ENCODE data around the gene DPF3. TPM values are rescaled to one million over a fixed set of nuclear protein-coding genes. Genes with fewer than 3 reads are reported as not detected.

Gene DPF3
- total RNA-seq, 1 experiment from 2014 or later, result 0.31 TPM

GRCh38 chr14:72894323-72894622 is 372 bp upstream of the DPF3 start:
- POLR2A ChIA-PET, result interaction anchor here (0.6 to 1.1 kb wide), 2 partner anchors 11 to 487 kb away, joined by 3 to 4 read pairs; no protein-coding TSS in a partner anchor
- H3K4me1 Mint-ChIP-seq, result peaks cover 37% of the 10 kb centered on the region
- H3K27me3 Mint-ChIP-seq (ENCODE audit: low read depth), result peaks cover 80% of the 10 kb centered on the region
- DNase-seq (ENCODE audit: low spot score) (no peak), ATAC-seq (no peak)
- H3K27ac Mint-ChIP-seq, result no peak overlapping the region
- peak overlapping the region; percentile 92 for H3K4me3 Mint-ChIP-seq
- CTCF ChIA-PET, result interaction anchor here (0.7 to 2.6 kb wide), 16 partner anchors 9 to 380 kb away, joined by 3 to 25 read pairs (median 4); no protein-coding TSS in a partner anchor
- no peaks in the 10 kb centered on the region for H3K36me3 Mint-ChIP-seq
- no peaks in the 10 kb centered on the region for H3K9me3 Mint-ChIP-seq
- TF ChIP-seq HMGA2 (CRISPR knock-in tag; IDR thresholded peaks at IDR 0.05), result no peak
- no peak for TF ChIP-seq HMGXB4 (CRISPR knock-in tag; IDR thresholded peaks at IDR 0.05)
- TF ChIP-seq FOXK1 (CRISPR knock-in tag; IDR thresholded peaks at IDR 0.05), result no peak
- TF ChIP-seq, protein P1, sequence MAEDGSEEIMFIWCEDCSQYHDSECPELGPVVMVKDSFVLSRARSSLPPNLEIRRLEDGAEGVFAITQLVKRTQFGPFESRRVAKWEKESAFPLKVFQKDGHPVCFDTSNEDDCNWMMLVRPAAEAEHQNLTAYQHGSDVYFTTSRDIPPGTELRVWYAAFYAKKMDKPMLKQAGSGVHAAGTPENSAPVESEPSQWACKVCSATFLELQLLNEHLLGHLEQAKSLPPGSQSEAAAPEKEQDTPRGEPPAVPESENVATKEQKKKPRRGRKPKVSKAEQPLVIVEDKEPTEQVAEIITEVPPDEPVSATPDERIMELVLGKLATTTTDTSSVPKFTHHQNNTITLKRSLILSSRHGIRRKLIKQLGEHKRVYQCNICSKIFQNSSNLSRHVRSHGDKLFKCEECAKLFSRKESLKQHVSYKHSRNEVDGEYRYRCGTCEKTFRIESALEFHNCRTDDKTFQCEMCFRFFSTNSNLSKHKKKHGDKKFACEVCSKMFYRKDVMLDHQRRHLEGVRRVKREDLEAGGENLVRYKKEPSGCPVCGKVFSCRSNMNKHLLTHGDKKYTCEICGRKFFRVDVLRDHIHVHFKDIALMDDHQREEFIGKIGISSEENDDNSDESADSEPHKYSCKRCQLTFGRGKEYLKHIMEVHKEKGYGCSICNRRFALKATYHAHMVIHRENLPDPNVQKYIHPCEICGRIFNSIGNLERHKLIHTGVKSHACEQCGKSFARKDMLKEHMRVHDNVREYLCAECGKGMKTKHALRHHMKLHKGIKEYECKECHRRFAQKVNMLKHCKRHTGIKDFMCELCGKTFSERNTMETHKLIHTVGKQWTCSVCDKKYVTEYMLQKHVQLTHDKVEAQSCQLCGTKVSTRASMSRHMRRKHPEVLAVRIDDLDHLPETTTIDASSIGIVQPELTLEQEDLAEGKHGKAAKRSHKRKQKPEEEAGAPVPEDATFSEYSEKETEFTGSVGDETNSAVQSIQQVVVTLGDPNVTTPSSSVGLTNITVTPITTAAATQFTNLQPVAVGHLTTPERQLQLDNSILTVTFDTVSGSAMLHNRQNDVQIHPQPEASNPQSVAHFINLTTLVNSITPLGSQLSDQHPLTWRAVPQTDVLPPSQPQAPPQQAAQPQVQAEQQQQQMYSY (CRISPR knock-in tag; IDR thresholded peaks at IDR 0.05), result no peak
- no peak for TF ChIP-seq ZNF423 (CRISPR knock-in tag; IDR thresholded peaks at IDR 0.05)
- TF ChIP-seq, protein P2, sequence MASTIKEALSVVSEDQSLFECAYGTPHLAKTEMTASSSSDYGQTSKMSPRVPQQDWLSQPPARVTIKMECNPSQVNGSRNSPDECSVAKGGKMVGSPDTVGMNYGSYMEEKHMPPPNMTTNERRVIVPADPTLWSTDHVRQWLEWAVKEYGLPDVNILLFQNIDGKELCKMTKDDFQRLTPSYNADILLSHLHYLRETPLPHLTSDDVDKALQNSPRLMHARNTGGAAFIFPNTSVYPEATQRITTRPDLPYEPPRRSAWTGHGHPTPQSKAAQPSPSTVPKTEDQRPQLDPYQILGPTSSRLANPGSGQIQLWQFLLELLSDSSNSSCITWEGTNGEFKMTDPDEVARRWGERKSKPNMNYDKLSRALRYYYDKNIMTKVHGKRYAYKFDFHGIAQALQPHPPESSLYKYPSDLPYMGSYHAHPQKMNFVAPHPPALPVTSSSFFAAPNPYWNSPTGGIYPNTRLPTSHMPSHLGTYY (CRISPR knock-in tag; IDR thresholded peaks at IDR 0.05), result no peak
- TF ChIP-seq STAT6 (CRISPR knock-in tag; conservative IDR thresholded peaks at IDR 0.05; ENCODE audit: low read depth), result no peak
- no peak for TF ChIP-seq ATF1 (CRISPR knock-in tag; IDR thresholded peaks at IDR 0.05)
- no peak for TF ChIP-seq SOX15 (CRISPR knock-in tag; IDR thresholded peaks at IDR 0.05)
- TF ChIP-seq SMAD3 (CRISPR knock-in tag; IDR thresholded peaks at IDR 0.05; ENCODE audit: borderline replicate concordance), result no peak

DNA sequence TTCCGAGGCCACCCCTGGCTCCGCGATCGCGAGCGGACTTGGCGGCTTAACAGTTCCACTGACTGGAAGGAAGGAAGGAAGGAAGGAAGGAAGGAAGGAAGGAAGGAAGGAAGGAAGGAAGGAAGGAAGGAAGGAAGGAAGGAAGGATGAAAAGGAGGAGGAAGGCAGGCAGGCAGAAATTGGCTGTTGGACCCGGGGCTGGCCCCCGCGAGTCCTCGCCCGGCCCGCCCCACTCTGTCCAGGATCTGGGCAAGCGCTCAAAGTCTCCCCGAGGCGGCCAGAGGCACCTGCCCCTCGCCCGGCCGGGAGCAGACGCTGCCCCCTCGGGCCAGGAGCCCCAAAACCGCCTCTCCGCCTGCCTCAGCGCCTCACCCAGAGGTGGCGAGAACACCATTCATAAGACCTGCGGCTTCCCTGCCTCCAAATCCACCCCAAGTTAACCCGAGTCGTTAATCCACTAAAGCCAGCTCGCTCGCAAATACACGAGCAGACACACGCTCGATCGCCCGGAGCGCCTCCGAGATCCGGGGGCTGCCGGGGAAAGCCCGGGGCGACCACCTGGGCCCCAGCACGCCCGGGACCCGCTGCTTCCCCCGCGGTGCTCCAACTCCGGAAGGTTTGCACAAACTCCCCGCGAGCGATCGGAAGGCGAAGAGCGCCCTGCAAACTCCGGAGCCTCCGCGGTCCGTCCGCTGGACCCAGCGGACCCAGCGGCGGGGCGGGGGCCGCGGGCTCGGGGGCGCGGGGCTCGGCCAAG is 844 bp downstream of the DPF3 start:
- ChIA-PET CTCF (interaction anchor here (1.2 to 2.6 kb wide), 8 partner anchors 12 to 379 kb away, joined by 4 to 25 read pairs (median 6); no protein-coding TSS in a partner anchor), POLR2A (no interaction called here)
- H3K27ac Mint-ChIP-seq, result no peak overlapping the region
- no peak for TF ChIP-seq NFATC4 (CRISPR knock-in tag; IDR thresholded peaks at IDR 0.05)
- TF ChIP-seq MYBL2 (CRISPR knock-in tag; IDR thresholded peaks at IDR 0.05), result 0 out of 2 replicates have a peak, but pooled peaks have one; percentile 12
- peak; percentile 46 for DNase-seq (ENCODE audit: low spot score)
- H3K4me3 Mint-ChIP-seq, result peak overlapping the region; percentile 88
- H3K36me3 Mint-ChIP-seq, result no peaks in the 10 kb centered on the region
- H3K27me3 Mint-ChIP-seq (ENCODE audit: low read depth), result peaks cover 83% of the 10 kb centered on the region
- peaks cover 47% of the 10 kb centered on the region for H3K4me1 Mint-ChIP-seq
- ATAC-seq, result no peak
- H3K9me3 Mint-ChIP-seq, result no peaks in the 10 kb centered on the region
